Osteocyte (in vitro differentiated cells): ENCODE data around the gene TNIP1. TPM values are rescaled to one million over a fixed set of nuclear protein-coding genes. Genes with fewer than 3 reads are reported as not detected.

Source experiments
- DNase-seq: peaks from one replicate; pipeline ENCODE4 v3.0.0; 2021; ENCODE audit warnings: mixed read lengths; ENCODE audit not compliant: unreplicated experiment; ENCODE audit errors: extremely low spot score
- H3K27ac Mint-ChIP-seq: one replicate; pipeline ENCODE4 v1.8.0; 2021; ENCODE audit warnings: mild to moderate bottlenecking, mixed read lengths; ENCODE audit not compliant: unreplicated experiment
- H3K27me3 Mint-ChIP-seq: one replicate; pipeline ENCODE4 v1.8.0; 2021; ENCODE audit warnings: mixed read lengths; ENCODE audit not compliant: unreplicated experiment
- H3K36me3 Mint-ChIP-seq: one replicate; pipeline ENCODE4 v1.8.0; 2021; ENCODE audit warnings: mixed read lengths; ENCODE audit not compliant: unreplicated experiment
- H3K4me1 Mint-ChIP-seq: one replicate; pipeline ENCODE4 v1.8.0; 2021; ENCODE audit warnings: mixed read lengths; ENCODE audit not compliant: unreplicated experiment
- H3K4me3 Mint-ChIP-seq: one replicate; pipeline ENCODE4 v1.8.0; 2021; ENCODE audit warnings: mild to moderate bottlenecking, moderate library complexity, mixed read lengths; ENCODE audit not compliant: unreplicated experiment
- H3K9me3 Mint-ChIP-seq: one replicate; pipeline ENCODE4 v1.8.0; 2021; ENCODE audit warnings: mixed read lengths; ENCODE audit not compliant: unreplicated experiment
- total RNA-seq: library from RNA; stranded (reverse); gene quantifications from 2 replicates; pipeline ENCODE4 v1.2.1, GENCODE V29; 2021
- TF ChIP-seq, protein P1 (sequence below): fragments of 200-600 bp; sonication (generic); IDR thresholded peaks from 2 replicates; pipeline ENCODE4 v1.5.0; 2021; ENCODE audit warnings: antibody characterized with exemption, mild to moderate bottlenecking, moderate library complexity

TNIP1 gene
- total RNA-seq, 1 donor from 2014 or later = 85.5 TPM

DNA sequence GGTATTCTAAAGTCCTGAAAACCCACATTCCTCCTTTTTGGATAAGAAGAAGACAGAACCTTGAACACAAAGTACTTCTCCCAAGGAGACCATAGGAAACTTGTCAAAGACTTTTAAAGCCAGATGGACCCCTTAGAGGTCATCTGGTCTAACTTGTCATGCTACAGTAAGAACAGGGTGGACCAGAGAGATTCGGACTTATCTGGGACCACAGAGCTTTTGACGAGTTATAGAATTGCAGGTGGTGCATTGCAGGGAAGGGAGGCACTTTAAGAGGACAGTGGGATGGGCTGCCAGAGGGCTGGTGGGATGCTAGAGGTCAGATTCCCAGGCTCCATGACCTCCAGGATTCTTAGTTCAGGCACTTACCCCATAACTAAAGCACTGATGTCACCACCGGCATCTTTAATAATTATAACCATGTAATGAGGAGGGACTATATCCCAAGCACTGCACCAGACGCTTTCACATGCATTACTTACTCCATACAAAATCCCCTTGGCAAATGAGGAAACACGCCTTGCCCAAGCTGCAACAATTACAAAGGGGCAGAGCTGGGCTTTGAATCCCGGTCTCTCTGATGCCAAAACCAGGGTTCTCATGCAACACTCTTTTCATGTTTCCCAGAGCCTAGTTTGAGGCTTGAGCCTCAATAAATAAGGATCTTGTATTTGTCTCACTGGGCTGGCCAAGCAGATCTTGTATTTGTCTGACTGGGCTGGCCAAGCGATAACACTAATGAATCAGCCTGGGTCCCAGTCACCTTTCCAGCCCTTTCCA is 73.2 kb downstream of the TNIP1 start:
- Mint-ChIP-seq H3K4me3 (no peak overlapping the region), H3K36me3 (no peaks in the 10 kb centered on the region), H3K27ac (no peak overlapping the region), H3K27me3 (peaks cover 31% of the 10 kb centered on the region), H3K9me3 (no peaks in the 10 kb centered on the region), H3K4me1 (peaks cover 9% of the 10 kb centered on the region)
- no peak for DNase-seq
- TF ChIP-seq, protein P1, sequence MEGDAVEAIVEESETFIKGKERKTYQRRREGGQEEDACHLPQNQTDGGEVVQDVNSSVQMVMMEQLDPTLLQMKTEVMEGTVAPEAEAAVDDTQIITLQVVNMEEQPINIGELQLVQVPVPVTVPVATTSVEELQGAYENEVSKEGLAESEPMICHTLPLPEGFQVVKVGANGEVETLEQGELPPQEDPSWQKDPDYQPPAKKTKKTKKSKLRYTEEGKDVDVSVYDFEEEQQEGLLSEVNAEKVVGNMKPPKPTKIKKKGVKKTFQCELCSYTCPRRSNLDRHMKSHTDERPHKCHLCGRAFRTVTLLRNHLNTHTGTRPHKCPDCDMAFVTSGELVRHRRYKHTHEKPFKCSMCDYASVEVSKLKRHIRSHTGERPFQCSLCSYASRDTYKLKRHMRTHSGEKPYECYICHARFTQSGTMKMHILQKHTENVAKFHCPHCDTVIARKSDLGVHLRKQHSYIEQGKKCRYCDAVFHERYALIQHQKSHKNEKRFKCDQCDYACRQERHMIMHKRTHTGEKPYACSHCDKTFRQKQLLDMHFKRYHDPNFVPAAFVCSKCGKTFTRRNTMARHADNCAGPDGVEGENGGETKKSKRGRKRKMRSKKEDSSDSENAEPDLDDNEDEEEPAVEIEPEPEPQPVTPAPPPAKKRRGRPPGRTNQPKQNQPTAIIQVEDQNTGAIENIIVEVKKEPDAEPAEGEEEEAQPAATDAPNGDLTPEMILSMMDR = no peak

- Mint-ChIP-seq H3K27ac (no peak overlapping the region), H3K4me3 (no peak overlapping the region)
These were observed 74.0 kb downstream of the TNIP1 start for GRCh38 chr5:151006704-151007334.

GRCh38 chr5:151005950-151006576 is 74.8 kb downstream of the TNIP1 start:
- no peak overlapping the region for H3K27ac Mint-ChIP-seq
- H3K27me3 Mint-ChIP-seq = peaks cover 26% of the 10 kb centered on the region
- no peak for DNase-seq

More at GRCh38 chr5:151006704-151007334, 74.0 kb downstream of the TNIP1 start:
- Mint-ChIP-seq H3K9me3 (no peaks in the 10 kb centered on the region), H3K4me1 (peaks cover 9% of the 10 kb centered on the region), H3K36me3 (no peaks in the 10 kb centered on the region), H3K27me3 (peaks cover 31% of the 10 kb centered on the region)
- DNase-seq = no peak
- TF ChIP-seq, protein P1 = no peak

DNA sequence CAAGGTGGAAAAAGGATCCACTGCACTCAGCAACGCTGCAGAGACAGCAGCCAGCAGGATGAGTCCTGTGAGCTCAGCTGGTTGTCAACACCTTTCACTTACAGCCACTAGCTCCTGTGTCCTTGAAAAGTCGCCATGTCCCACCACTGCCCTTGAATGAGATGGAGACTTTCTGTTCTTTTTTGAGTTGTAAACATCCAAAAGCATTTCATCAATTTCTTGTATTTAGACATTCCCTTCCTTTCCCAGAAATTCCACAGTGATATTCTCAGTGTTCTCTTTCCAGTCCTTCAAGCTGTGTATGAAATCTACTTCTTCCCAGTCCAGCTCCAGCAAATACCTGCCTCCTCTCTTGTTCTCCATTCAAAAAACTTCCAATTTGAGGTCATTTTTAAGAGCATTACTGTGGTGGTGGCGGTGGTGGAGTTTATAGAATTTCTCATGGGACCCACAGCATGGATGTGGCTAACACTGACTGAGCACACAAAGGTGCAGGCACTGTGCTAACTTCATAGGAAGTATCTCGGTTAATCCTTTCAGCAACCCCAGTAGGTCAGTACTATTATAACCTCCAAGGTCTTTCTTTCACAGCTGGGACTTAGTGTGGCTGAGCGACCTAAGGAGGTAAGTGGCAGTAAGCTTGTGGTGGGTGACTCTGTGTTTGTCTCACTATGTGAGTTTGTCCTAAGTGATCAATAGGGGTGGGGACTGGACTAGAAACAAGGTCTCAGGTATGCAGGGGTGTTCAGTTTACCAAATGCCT is 75.5 kb downstream of the TNIP1 start:
- Mint-ChIP-seq H3K4me1 (peaks cover 9% of the 10 kb centered on the region), H3K9me3 (no peaks in the 10 kb centered on the region), H3K27me3 (peaks cover 25% of the 10 kb centered on the region), H3K27ac (no peak overlapping the region), H3K36me3 (no peaks in the 10 kb centered on the region), H3K4me3 (no peak overlapping the region)
- DNase-seq = no peak
- TF ChIP-seq, protein P1 = no peak

More at GRCh38 chr5:151005950-151006576, 74.8 kb downstream of the TNIP1 start:
- TF ChIP-seq, protein P1 = no peak
- H3K36me3 Mint-ChIP-seq = no peaks in the 10 kb centered on the region
- no peak overlapping the region for H3K4me3 Mint-ChIP-seq
- peaks cover 9% of the 10 kb centered on the region for H3K4me1 Mint-ChIP-seq
- H3K9me3 Mint-ChIP-seq = no peaks in the 10 kb centered on the region
